ENCODE data around the gene APBA1. TPM values are rescaled to one million over a fixed set of nuclear protein-coding genes. Genes with fewer than 3 reads are reported as not detected.

APBA1 gene
- total RNA-seq, 1 donor from 2014 or later = 8.4 TPM

GRCh38 chr9:69377981-69378380, 294.2 kb downstream of the APBA1 start:
- H3K4me3 Mint-ChIP-seq (ENCODE audit: unreplicated experiment) = no peak overlapping the region
- no peak overlapping the region for H3K27ac Mint-ChIP-seq (ENCODE audit: unreplicated experiment)

More at GRCh38 chr9:69377981-69378380, 294.2 kb downstream of the APBA1 start:
- H3K4me1 Mint-ChIP-seq (ENCODE audit: unreplicated experiment) = peaks cover 5% of the 10 kb centered on the region
- no peaks in the 10 kb centered on the region for H3K9me3 Mint-ChIP-seq (ENCODE audit: unreplicated experiment)
- TF ChIP-seq, protein P1, sequence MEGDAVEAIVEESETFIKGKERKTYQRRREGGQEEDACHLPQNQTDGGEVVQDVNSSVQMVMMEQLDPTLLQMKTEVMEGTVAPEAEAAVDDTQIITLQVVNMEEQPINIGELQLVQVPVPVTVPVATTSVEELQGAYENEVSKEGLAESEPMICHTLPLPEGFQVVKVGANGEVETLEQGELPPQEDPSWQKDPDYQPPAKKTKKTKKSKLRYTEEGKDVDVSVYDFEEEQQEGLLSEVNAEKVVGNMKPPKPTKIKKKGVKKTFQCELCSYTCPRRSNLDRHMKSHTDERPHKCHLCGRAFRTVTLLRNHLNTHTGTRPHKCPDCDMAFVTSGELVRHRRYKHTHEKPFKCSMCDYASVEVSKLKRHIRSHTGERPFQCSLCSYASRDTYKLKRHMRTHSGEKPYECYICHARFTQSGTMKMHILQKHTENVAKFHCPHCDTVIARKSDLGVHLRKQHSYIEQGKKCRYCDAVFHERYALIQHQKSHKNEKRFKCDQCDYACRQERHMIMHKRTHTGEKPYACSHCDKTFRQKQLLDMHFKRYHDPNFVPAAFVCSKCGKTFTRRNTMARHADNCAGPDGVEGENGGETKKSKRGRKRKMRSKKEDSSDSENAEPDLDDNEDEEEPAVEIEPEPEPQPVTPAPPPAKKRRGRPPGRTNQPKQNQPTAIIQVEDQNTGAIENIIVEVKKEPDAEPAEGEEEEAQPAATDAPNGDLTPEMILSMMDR (IDR thresholded peaks at IDR 0.05; ENCODE audit: unreplicated experiment) = no peak
- H3K36me3 Mint-ChIP-seq (ENCODE audit: low read depth, unreplicated experiment) = peaks cover 7% of the 10 kb centered on the region
- no peak for DNase-seq (ENCODE audit: low spot score)
- H3K27me3 Mint-ChIP-seq (ENCODE audit: unreplicated experiment) = peaks cover 2% of the 10 kb centered on the region

Other genes starting within 250 kb of the APBA1 start
- 32.5 TPM for gene PTAR1, start 87.6 kb upstream of the APBA1 start, total RNA-seq (ENCODE audit: unreplicated experiment)
- gene CFAP95, start 148.4 kb upstream of the APBA1 start, total RNA-seq (ENCODE audit: unreplicated experiment) = 1.1 TPM

All from endothelial cell (in vitro differentiated cells).